Natural killer cell (primary cell): ENCODE results near the gene TMEM145. TPM values are rescaled to one million over a fixed set of nuclear protein-coding genes. Genes with fewer than 3 reads are reported as not detected.

Experiments
- ATAC-seq, 3 donors: fragments of 150-1000 bp in 2 of 3; fragments of 200-7000 bp in 1 of 3; cut with Tn5 transposase; 1 replicate in 1 of 3; 2 replicates in 2 of 3; pipeline ENCODE4 v1.10.0; 2021; ENCODE audit warnings: mild to moderate bottlenecking in 2 of 3, moderate library complexity in 2 of 3
- DNase-seq, 2 donors: peaks; one replicate each; pipeline versions ENCODE4 v3.0.0 to v3.0.0-alpha.2; 2013 to 2021; ENCODE audit warnings: mixed read lengths in 1 of 2
- H3K27ac ChIP-seq: one replicate; pipeline ENCODE4 v1.5.1; 2013; ENCODE audit warnings: mild to moderate bottlenecking, low read length
- H3K27me3 ChIP-seq: one replicate; pipeline ENCODE4 v1.6.1; 2013; ENCODE audit warnings: low read length; ENCODE audit not compliant: control insufficient read depth, insufficient read depth
- H3K36me3 ChIP-seq: one replicate; pipeline ENCODE4 v1.6.1; 2013; ENCODE audit warnings: low read length; ENCODE audit not compliant: control insufficient read depth, insufficient read depth
- H3K4me1 ChIP-seq: one replicate; pipeline ENCODE4 v1.6.1; 2013; ENCODE audit warnings: low read length; ENCODE audit not compliant: control insufficient read depth, insufficient read depth
- H3K4me3 ChIP-seq: one replicate; pipeline ENCODE4 v1.5.1; 2013; ENCODE audit warnings: low read length
- H3K9me3 ChIP-seq: one replicate; pipeline ENCODE4 v1.6.1; 2013; ENCODE audit warnings: low read length; ENCODE audit not compliant: control insufficient read depth, insufficient read depth
- H3K27ac Mint-ChIP-seq, 2 donors: one replicate each; pipeline ENCODE4 v1.8.0; 2022; ENCODE audit warnings: mild to moderate bottlenecking in 2 of 2, mixed read lengths in 2 of 2, moderate library complexity in 1 of 2
- H3K27me3 Mint-ChIP-seq, 2 donors: one replicate each; pipeline ENCODE4 v1.8.0; 2022; ENCODE audit warnings: low read depth in 2 of 2, mixed read lengths in 2 of 2
- H3K36me3 Mint-ChIP-seq: one replicate; pipeline ENCODE4 v1.8.0; 2022; ENCODE audit warnings: mixed read lengths
- H3K4me1 Mint-ChIP-seq, 2 donors: one replicate each; pipeline ENCODE4 v1.8.0; 2022; ENCODE audit warnings: mixed read lengths in 2 of 2
- H3K4me3 Mint-ChIP-seq: one replicate; pipeline ENCODE4 v1.8.0; 2022; ENCODE audit warnings: mild to moderate bottlenecking, moderate library complexity, mixed read lengths
- H3K9me3 Mint-ChIP-seq, 2 donors: one replicate each; pipeline ENCODE4 v1.8.0; 2022; ENCODE audit warnings: mixed read lengths in 2 of 2
- WGBS: methylation state at CpG from one replicate; pipeline ENCODE4 v1.1.7; 2013; ENCODE audit warnings: missing lambda C conversion rate; ENCODE audit not compliant: insufficient coverage; 5-methylcytosine and 5-hydroxymethylcytosine counted together
- intact Hi-C: fragments of 100-400 bp; cut with micrococcal nuclease; formaldehyde crosslinking; loops from one replicate; pipeline ENCODE4 v1.14.2; 2022
- total RNA-seq, 4 donors: library from RNA; stranded (reverse); fragments of 120-200 nt in 1 of 4; gene quantifications; one replicate each; pipeline versions ENCODE4 v1.2.3 to v1.2.4, GENCODE V29; 2013 to 2022
- TF ChIP-seq, protein P1 (sequence below): fragments of 200-600 bp; IDR thresholded peaks from one replicate; pipeline ENCODE4 v1.8.0; 2022; ENCODE audit warnings: antibody characterized with exemption

The TMEM145 gene
- total RNA-seq, 3 donors from 2014 or later (not counting 1 experiment from before 2014, with no cell fraction given): not detected

DNA sequence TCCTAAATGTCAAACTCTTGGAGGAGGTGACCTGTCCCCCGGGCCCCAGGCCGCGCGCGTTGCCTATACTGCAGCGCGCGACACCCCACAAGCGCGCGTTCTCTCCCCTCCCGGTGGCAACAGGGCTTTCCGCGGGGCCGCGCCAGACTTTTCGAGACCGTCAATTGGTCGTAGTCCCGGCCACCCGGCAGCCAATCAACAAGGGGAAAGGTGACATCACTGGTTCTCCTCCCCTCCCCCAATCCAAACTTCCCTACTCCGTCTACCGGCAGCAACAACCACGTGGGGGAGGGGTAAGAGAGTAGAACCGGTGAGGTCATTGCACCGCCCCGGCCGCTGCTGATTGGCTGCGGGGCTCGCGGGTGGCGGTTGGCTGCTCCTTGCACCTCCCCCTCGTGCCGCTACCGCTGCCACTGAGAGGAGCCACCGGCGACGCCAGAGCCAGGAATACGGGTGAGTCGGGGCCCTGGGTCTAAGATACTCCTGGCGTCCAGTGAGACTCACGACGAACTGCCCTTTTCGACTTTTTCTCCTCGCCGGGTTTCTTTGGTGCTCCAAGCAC is 44.9 kb upstream of the TMEM145 start:
- no peaks in the 10 kb centered on the region for H3K27me3 ChIP-seq
- peak overlapping the region; percentile 84 for H3K4me3 ChIP-seq
- H3K4me1 ChIP-seq: peaks cover 32% of the 10 kb centered on the region
- WGBS: 0% methylated on average over 44 of the region's 46 CpGs
- no peaks in the 10 kb centered on the region for H3K27me3 Mint-ChIP-seq
- TF ChIP-seq, protein P1, sequence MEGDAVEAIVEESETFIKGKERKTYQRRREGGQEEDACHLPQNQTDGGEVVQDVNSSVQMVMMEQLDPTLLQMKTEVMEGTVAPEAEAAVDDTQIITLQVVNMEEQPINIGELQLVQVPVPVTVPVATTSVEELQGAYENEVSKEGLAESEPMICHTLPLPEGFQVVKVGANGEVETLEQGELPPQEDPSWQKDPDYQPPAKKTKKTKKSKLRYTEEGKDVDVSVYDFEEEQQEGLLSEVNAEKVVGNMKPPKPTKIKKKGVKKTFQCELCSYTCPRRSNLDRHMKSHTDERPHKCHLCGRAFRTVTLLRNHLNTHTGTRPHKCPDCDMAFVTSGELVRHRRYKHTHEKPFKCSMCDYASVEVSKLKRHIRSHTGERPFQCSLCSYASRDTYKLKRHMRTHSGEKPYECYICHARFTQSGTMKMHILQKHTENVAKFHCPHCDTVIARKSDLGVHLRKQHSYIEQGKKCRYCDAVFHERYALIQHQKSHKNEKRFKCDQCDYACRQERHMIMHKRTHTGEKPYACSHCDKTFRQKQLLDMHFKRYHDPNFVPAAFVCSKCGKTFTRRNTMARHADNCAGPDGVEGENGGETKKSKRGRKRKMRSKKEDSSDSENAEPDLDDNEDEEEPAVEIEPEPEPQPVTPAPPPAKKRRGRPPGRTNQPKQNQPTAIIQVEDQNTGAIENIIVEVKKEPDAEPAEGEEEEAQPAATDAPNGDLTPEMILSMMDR: no peak
- intact Hi-C loops: loop anchor here (1.0 kb wide), 4 partner anchors 13 to 51 kb away; partner anchors contain the start of genes DEDD2 and ERF
- peaks cover 12% of the 10 kb centered on the region for H3K36me3 ChIP-seq
- H3K27ac Mint-ChIP-seq: no peak overlapping the region
- no peaks in the 10 kb centered on the region for H3K36me3 Mint-ChIP-seq
- no peak overlapping the region for H3K4me3 Mint-ChIP-seq
- H3K27ac ChIP-seq: peak overlapping the region; percentile 98
- DNase-seq (peak; percentile 97 to 100), ATAC-seq (peak; percentile 59 to 79 (median 66))
- H3K9me3 ChIP-seq: no peaks in the 10 kb centered on the region
- no peaks in the 10 kb centered on the region for H3K9me3 Mint-ChIP-seq
- no peaks in the 10 kb centered on the region for H3K4me1 Mint-ChIP-seq

DNA sequence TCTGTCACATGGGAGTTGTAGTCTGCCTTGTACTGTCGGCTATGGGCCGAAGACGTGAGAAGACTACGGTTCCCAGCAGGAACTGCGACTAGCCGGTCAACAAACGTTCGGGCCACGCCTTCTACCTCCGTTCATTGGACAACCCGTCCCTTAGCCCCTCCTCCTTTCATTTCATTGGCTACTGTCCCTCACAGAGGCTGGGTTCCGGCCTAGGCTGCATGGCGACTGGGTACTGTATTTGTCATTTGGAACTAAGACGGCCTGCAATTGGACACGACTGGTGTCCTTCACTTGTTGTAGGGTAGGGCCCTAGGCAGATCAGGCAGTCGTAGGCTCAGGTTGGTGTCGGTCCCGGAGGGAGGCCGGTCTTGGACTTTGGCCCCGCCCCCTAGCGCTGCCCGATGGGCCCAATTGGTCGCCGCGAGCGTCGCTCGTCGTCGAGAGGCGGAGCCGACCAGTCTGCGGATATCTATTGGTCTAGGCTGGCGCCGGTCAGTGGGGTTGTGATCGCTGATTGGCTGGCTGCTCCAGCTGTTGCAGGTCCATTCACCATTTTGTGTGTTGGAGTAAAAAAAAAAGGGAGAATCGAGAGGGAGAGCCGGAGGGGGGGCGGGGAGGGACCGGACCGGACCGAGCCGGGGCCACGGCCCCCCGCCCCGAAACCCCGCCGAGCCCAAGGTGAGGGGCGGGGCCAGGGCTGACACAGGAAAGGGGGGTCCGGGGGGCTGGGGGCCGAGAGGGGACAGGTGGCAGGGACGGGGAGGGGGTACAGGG is 44.2 kb upstream of the TMEM145 start, which contains the start of gene CIC:
Gene CIC (plus strand): TSS at position 549 of the 774 bp plus-strand sequence. CDS start 2,532 bp downstream, outside the sequence.
- peaks cover 32% of the 10 kb centered on the region for H3K4me1 ChIP-seq
- peak within 1 kb of the TSS; percentile 98 for H3K27ac ChIP-seq
- ATAC-seq (peak; percentile 68 to 90 (median 75)), DNase-seq (peak; percentile 98 to 100)
- Mint-ChIP-seq H3K27ac (no peak within 1 kb of the TSS), H3K36me3 (no peaks in the 10 kb centered on the region), H3K4me1 (no peaks in the 10 kb centered on the region), H3K4me3 (peak within 1 kb of the TSS; percentile 94), H3K9me3 (no peaks in the 10 kb centered on the region), H3K27me3 (no peaks in the 10 kb centered on the region)
- TF ChIP-seq, protein P1: no peak
- H3K9me3 ChIP-seq: no peaks in the 10 kb centered on the region
- peaks cover 19% of the 10 kb centered on the region for H3K36me3 ChIP-seq
- WGBS: under 1% methylated on average over 51 of the region's 52 CpGs
- intact Hi-C loops: loop anchor here (1.0 kb wide), 4 partner anchors 14 to 52 kb away; partner anchors contain the start of genes DEDD2 and ERF
- H3K4me3 ChIP-seq: peak within 1 kb of the TSS; percentile 84
- no peaks in the 10 kb centered on the region for H3K27me3 ChIP-seq

DNA sequence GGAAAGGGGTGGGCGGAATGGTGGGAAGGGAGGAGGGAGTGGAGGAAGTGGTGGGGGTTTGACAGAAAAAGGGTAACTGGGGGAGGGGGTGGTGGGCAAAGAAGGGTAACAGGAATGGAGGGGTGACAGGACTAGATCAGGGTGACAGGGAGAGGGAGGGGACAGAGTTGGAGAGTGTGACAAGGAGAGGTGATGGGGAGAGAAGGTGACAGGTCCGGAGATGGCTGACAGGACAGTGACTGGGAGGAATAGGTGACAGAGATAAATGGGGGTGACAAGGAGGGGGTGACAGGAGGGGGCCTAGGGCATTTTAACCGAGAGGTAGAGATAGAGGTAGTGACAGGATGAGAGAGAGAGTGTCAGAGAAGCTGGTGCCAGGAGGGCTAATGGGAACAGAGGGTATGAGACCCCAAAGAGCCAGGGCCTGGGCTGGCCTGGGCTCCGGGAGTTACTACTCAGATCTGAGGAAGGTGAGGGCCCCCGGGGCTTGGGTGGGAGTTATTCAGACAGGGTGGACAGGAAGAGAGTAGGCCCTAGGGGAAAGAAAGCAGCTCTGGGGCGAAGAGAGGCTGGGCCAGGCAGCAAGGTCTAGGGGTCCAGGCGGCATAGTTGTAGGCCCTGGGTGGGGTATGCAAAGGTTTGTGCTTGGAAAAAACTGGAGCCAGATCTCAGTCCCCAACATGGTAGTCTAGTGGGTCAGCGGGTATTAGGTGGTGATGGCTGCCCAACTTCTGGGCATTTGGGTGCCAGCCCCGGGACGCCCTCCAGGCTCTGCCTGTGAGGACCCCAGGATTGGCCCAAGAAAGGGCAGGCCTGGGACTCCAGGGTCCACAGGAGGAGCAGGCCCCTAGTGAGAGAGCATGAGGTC is 43.4 kb upstream of the TMEM145 start:
- intact Hi-C loops: no loop called here

More for the DNA sequence above, 43.4 kb upstream of the TMEM145 start:
- H3K4me3 ChIP-seq: peak overlapping the region; percentile 44
- peak overlapping the region; percentile 94 for H3K4me3 Mint-ChIP-seq
- no peaks in the 10 kb centered on the region for H3K36me3 Mint-ChIP-seq
- WGBS: 33% methylated on average over 10 of the region's 10 CpGs
- no peaks in the 10 kb centered on the region for H3K27me3 ChIP-seq
- H3K4me1 Mint-ChIP-seq: peaks cover 2% of the 10 kb centered on the region in 2 donors
- peak overlapping the region; percentile 96 for H3K27ac ChIP-seq
- H3K4me1 ChIP-seq: peaks cover 32% of the 10 kb centered on the region
- no peaks in the 10 kb centered on the region for H3K9me3 ChIP-seq
- peak; percentile 35 to 52 for DNase-seq
- no peak overlapping the region for H3K27ac Mint-ChIP-seq
- TF ChIP-seq, protein P1: no peak
- H3K36me3 ChIP-seq: peaks cover 26% of the 10 kb centered on the region
- H3K9me3 Mint-ChIP-seq: no peaks in the 10 kb centered on the region
- no peak for ATAC-seq
- H3K27me3 Mint-ChIP-seq: no peaks in the 10 kb centered on the region
